Fibroblast of mammary gland (primary cell): ENCODE measurements around the gene HSBP1L1.

Source experiments
- DNase-seq: peaks from one replicate; pipeline ENCODE4 v3.0.0-alpha.2; 2010; ENCODE audit warnings: low read depth
- H3K4me3 ChIP-seq: 2 replicates; pipeline ENCODE4 v1.5.1; 2011; ENCODE audit warnings: low read depth, mild to moderate bottlenecking, low read length, moderate library complexity; ENCODE audit not compliant: control insufficient read depth
- TF ChIP-seq, protein P1 (sequence below): conservative IDR thresholded peaks from 2 replicates; pipeline ENCODE4 v1.5.1; 2011; ENCODE audit warnings: low read depth, low read length, inconsistent platforms; ENCODE audit not compliant: control insufficient read depth, insufficient read depth

HSBP1L1 gene

DNA sequence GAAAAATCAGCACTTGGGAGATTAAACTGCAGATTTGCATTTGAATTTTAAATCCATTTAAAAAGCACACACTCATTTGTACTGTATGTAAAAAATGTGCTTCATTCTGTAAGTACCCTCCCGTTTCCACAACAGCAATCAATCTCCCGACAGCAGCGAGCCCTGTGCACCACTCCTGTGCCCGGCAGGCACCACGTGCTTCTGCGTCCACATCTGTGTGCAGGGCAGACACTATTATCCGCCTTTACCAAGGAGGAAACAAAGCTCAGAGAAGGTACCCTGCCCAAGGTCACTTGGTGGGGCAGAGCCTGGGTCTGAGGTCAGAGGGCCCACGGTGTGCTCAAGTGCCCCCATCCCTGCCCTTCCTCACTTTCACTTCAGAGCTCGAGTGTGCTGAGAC, 7.5 kb downstream of the HSBP1L1 start:
- TF ChIP-seq, protein P1, sequence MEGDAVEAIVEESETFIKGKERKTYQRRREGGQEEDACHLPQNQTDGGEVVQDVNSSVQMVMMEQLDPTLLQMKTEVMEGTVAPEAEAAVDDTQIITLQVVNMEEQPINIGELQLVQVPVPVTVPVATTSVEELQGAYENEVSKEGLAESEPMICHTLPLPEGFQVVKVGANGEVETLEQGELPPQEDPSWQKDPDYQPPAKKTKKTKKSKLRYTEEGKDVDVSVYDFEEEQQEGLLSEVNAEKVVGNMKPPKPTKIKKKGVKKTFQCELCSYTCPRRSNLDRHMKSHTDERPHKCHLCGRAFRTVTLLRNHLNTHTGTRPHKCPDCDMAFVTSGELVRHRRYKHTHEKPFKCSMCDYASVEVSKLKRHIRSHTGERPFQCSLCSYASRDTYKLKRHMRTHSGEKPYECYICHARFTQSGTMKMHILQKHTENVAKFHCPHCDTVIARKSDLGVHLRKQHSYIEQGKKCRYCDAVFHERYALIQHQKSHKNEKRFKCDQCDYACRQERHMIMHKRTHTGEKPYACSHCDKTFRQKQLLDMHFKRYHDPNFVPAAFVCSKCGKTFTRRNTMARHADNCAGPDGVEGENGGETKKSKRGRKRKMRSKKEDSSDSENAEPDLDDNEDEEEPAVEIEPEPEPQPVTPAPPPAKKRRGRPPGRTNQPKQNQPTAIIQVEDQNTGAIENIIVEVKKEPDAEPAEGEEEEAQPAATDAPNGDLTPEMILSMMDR = no peak
- no peak for DNase-seq

GRCh38 chr18:79972720-79973119, 8.3 kb downstream of the HSBP1L1 start:
- DNase-seq = no peak
- no peak overlapping the region for H3K4me3 ChIP-seq
- TF ChIP-seq, protein P1 = no peak

More for the DNA sequence above, 7.5 kb downstream of the HSBP1L1 start:
- no peak overlapping the region for H3K4me3 ChIP-seq

- H3K4me3 ChIP-seq = no peak overlapping the region
- TF ChIP-seq, protein P1 = no peak
- no peak for DNase-seq
Observed at GRCh38 chr18:79973517-79973916, 9.1 kb downstream of the HSBP1L1 start.

DNA sequence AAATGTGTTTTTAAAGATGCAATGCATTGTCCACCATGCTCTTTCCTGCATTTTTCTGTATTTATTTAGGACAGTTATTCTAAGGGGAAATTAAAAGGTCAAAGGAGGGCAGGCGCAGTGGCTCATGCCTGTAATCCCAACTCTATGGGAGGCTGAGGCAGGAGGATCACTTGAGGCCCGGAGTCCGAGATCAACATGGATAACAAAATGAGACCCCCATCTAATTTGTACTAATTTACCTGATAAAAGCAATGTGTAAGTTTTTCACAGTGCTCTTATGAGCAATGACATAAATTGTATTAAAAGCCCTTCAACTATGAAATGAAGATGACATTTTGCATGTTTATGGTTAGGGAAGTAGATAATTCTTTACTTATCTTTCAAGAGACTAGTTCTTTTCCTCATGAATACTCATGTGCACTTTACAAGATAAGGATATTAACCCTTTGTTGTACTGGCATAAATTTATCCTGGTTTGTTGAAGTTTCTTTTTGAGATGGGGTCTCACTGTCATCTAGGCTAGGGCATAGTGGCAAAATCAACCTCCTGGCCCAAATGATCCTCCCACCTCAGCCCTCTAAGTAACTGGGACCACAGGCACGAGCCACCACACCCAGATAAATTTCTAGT, 9.7 kb downstream of the HSBP1L1 start:
- no peak overlapping the region for H3K4me3 ChIP-seq
- no peak for DNase-seq
- TF ChIP-seq, protein P1 = no peak

- no peak for DNase-seq
- no peak overlapping the region for H3K4me3 ChIP-seq
- TF ChIP-seq, protein P1 = no peak
Observed at GRCh38 chr18:79975043-79975442, 10.6 kb downstream of the HSBP1L1 start.

- H3K4me3 ChIP-seq = no peak overlapping the region
- no peak for DNase-seq
- TF ChIP-seq, protein P1 = no peak
Observed at GRCh38 chr18:79975985-79976680, 11.7 kb downstream of the HSBP1L1 start.
